Smooth muscle cell of the brain vasculature (primary cell): ENCODE data around the gene TAF1.
"Not testable (repeated sequence)": the region's sequence is repeated elsewhere in the genome, so short reads cannot be mapped to it uniquely, and the experiment has no call there.

Experiments used
- DNase-seq: peaks from one replicate; pipeline ENCODE4 v3.0.0-alpha.2; 2012; ENCODE audit warnings: low read depth, low spot score

The TAF1 gene

DNA sequence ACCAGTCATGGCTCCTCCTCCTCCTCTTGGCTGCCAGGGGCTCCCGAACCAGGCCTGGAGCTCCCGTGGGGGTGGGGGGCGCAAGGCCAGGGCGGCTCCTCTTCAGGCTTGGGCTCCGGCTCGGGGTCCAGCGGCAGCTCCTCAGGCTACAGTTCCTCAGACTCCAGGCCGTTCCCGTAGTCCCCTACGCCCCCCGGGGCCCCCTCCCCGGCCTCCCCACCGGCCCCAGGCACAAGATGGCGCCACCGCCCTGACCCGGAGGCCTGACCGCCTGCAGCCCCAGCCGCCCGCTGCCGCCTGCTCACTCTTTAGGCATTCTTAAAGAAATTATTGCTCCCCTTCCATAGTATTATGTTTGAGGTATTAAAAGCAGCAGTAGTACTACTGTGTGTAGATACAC lies 54.5 kb downstream of the TAF1 start:
- DNase-seq, result no peak

DNA sequence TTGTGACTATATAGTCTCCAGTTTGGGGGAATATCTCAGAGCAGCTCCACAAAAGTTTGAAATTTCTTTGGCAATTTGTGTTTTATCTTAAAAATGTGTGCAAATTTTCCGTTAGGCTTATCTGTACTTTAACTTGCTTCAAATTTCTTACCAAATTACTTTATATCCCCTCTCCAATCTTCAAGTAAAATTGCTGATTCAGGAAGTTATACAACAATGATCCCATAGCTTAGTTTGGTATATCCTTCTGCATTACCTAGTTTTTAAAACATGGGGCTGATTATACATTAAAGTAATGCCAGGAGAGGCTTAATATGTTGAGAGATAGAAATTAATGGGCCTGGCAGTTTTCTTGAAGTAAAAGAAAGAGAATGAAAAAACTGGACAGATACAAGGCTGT lies 66.6 kb downstream of the TAF1 start:
- DNase-seq, result no peak

DNA sequence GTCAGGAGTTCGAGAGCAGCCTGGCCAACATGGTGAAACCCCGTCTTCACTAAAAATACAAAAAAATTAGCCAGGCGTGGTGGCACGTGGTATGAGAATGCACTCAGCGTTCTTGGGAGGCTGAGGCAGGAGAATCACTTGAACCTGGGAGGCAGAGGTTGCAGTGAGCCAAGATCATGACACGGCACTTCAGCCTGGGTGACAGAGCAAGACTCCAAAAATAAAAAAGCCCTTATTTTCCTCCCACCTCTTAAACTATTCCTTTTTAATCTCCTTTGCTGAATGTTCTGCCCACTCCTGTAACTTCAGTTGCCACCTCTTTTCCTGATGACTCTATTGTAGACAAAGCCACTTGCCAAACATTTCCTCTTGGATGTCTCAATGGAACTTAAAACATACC lies 72.6 kb downstream of the TAF1 start:
- DNase-seq, result no peak

DNA sequence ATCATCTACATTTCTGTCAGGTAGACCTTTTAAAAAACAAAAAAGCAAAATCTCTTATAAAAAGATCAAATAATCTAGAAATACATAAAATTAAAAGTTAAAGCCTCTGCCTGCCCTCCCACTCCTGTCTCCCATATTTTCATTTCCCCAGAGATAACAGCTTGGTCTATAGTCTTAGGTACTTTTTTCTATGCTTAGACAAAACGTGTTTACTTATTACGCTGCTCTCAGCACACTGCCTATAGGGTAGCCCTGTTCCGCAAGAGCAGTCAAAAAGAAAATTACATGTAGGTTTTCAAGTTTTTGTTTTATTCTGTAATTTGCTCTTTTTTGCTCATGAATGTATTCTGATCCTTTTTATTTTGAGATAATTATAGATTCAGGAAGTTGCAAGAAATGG lies 73.3 kb downstream of the TAF1 start:
- DNase-seq, result no peak

DNA sequence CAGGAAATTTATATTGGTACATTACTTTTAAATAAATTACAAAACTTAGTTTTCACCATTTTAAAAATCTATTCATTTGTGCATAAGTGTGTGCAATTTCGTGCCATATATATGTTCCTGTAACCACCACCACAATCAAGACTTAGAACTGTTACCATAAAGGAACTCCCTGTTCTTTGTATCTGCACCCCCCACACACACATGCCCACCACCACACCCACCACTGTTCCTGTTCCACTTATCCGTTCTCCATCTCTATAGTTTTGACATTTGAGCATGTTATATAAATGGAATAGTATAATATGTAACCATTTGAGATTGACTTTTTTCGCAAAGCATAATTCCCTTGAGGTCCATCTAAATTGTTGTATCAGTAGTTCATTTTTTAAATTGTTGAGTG lies 73.7 kb downstream of the TAF1 start:
- DNase-seq, result no peak

DNA sequence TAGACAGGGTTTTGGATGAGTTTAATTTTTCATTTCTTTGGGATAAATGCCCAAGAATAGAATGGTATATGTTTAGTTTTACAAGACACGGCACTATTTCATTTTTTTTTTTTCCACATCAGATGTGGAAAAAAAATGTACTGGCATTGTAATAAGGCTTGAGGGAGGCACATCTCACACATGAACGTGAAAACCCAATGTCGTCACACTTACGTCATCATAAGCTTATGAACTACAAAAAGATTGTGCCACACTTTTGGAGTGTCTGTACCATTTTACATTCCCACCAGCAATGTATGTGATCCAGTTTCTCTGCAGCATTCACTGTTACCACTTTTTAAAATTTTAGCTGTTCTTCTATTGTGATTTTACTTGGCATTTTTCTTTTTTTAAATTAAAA lies 74.2 kb downstream of the TAF1 start:
- no peak for DNase-seq

DNA sequence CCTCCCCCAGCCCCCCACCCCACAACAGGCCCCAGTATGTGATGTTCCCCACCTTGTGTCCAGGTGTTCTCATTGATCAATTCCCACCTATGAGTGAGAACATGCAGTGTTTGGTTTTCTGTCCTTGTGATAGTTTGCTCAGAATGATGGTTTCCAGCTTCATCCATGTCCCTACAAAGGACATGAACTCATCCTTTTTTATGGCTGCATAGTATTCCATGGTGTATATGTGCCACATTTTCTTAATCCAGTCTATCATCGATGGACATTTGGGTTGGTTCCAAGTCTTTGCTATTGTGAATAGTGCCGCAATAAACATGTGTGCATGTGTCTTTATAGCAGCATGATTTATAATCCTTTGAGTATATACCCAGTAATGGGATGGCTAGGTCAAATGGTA lies 75.7 kb downstream of the TAF1 start:
- DNase-seq, result not testable (repeated sequence)

DNA sequence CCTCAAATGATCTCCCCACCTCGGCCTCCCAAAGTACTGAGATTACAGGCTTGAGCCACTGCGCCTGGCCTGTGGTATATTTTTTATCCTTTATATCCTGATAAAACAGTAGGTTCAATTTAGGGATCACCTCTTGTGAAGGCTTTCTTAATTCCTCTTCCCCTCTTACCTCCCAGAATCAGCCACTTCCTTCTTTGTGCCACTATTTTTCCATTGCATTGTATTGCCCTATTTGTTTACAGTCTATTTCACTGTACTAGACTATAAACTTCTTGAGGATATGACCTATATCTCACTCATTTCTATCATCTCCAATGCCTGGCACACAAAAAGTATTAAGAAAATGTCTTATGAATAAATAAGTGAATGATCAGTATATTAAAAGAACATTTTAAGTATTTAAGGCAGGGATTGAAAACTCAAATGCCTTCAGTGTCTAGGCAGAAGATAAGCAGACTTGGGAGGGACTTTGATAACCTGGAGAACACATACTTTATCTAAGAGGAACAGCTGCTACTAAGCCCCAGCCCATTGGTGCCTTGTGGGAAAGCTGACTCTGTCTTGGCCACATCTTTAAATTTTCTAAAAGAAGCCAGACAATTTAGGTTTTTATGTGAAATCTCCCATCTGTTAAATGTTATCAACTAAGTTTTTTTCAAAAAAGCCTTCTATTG lies 84.4 kb downstream of the TAF1 start:
- no peak for DNase-seq

DNA sequence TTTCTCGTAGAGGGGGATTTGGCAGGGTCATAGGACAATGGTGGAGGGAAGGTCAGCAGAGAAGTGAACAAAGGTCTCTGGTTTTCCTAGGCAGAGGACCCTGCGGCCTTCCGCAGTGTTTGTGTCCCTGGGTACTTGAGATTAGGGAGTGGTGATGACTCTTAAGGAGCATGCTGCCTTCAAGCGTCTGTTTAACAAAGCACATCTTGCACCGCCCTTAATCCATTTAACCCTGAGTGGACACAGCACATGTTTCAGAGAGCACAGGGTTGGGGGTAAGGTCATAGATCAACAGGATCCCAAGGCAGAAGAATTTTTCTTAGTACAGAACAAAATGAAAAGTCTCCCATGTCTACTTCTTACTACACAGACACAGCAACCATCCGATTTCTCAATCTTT lies 85.4 kb downstream of the TAF1 start:
- DNase-seq, result not testable (repeated sequence)

DNA sequence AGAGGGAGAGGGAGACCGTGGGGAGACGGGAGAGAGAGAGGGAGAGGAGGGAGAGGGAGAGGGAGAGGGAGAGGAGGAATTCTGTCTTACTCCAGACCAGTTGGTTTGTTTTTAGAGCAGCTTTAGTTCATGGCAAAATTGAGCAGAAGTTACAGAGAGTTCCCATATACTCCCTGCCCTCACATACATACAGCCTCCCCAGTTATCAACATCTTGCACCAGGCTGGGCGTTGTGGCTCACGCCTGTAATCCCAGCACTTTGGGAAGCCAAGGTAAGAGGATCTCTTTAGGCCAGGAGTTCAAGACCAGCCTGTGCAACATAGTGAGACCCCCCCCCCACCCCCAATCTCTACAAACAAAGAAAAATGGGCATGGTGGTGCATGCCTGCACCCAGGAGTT lies 86.9 kb downstream of the TAF1 start:
- no peak for DNase-seq

DNA sequence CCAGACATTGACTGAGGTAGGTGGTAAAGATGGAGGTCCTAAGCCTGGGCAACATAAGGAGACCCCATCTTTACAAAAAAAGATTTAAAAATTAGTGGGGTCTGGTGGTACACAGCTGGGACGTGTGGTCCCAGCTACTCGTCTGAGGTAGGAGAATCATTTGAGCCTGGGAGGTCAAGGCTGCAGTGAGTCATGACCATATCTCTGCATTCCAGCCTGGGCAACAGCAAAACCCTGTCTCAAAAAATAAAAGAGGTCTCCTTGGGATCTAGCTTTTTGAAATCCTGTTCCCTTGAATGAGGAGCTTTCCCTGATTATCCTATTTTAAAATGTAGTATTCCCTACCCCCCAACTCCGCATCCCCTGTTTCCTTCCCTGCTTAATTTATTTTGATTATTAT lies 88.1 kb downstream of the TAF1 start:
- DNase-seq, result no peak

DNA sequence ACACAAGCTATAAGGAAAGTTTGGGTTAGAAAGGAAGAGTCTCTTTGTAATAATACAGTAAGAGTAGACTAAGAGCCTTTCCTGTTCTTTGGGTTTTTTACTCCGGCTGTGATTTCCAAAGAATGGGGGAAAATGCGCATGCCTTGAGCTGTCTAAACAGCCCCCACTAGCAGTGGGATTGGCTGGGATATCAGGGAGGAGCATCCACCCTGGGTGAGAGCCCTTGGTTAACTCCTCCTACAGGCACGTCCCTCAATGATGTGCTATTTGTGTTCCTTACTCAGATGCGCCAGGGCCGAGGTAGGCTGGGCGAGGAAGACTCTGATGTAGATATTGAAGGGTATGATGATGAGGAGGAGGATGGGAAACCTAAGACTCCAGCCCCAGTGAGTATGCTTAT lies 92.7 kb downstream of the TAF1 start:
- no peak for DNase-seq

DNA sequence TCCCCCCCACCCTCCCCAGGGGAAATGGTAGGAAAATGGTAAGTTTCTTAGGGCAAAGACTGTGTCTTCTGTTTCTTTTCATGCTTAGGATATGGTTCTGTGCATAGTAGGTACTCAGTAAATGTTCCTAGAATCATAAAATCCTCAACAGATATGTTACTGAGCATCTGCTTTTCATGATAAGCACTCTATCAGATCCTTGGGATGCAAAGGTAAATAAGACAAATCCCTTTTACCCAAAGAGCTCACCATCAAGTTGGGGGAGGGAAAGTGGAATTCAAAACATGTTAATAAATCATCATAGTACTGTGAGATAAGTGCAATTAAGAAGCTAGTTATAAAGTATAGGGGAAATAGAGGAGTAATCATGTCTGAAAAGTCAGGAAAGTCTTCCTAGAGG lies 98.8 kb downstream of the TAF1 start:
- DNase-seq, result no peak

DNA sequence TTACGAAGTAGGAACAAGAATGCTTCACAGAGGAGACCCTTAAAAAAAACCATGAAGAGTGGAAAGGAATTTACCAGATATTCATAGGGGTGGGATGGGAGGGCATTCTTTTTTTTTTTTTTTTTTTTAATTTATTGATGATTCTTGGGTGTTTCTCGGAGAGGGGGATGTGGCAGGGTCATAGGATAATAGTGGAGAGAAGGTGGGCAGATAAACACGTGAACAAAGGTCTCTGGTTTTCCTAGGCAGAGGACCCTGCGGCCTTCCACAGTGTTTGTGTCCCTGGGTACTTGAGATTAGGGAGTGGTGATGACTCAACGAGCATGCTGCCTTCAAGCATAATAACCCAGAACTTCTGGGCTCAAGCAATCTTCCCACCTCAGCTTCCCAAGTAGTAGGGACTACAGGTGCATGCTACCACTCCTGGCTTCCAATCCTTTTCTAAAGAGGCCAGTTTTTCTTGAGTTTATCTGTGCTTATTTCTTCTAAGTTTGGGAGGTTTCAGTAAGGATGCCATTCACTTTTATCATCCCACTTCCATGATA lies 100.9 kb downstream of the TAF1 start:
- DNase-seq, result no peak

DNA sequence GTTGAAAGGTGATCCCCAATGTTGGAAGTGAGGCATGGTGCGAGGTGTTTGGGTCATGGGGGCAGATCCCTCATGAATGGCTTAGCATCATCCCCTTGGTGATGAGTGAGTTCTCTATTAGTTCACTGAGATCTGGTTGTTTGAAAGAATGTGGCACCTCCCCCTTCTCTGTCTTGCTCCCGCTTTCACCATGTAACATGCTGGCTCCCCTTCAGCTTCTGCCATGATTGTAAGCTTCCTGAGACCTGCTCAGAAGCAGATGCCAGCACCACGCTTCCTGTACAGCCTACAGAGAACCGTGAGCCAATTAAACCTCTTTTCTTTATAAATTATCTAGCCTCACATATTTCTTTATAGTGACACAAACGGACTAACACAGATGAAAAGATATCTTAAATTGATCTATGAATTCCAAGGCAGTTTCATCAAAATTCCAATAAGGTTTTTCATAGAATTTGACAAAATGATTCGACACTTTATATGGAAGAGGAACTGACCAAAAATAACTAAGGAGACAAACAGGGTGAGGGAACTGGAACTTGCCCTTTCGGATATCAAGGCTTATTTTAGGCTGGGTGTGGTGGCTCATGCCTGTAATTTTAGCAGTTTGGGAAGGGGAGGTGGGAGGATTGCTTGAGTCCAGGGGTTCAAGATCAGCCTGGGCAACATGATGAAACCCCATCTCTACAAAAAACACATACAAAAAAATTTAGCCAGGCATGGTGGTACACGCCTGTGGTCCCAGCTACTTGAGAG lies 109.8 kb downstream of the TAF1 start:
- DNase-seq, result no peak

DNA sequence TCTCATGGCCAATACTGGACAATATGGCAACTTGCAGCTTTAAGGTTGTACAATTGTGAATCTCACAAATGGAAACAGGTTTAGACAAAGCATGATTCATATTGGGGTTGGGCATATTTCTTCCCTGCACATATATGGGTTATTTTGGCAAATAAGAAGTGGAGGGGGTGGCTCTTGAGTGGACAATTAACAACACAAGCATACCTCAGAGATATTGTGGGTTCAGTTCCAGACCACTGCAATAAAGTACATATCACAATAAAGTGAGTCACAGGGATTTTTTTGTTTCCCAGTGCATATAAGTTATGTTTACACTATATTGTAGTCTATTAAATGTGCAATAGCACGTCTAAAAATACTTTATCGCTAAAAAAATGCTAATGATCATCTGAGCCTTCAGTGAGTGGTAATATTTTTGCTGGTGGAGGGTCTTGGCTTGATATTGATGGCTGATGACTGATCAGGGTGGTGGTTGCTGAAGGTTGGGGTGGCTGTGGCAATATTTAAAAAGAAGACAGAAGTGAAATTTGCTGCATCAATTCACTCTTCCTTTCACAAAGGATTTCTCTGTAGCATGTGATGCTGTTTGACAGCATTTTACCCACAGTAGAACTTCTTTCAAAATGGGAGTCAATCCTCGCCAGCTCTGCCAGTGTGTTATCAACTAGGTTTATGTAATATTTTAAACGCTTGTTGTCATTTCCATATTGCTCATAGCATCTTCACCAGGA lies 116.2 kb downstream of the TAF1 start:
- no peak for DNase-seq

DNA sequence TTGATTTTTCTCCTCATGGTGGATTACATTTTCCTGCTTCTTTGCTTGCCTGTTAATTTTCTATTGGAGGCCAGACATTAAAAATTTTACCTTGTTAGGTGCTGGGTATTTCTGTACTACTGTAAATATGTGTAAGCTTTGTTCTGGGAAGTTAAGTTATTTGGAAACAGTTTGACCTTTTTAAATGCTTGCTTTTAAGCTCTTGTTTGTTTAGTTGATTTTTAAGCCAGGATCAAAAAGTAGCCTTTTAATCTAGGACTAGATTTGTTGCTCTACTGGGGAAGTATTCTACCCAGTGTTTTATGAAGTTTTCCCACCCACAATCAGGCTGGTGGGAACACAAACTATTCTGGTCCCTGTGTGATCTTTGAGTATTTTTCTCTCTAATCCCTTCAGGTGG lies 121.7 kb downstream of the TAF1 start:
- DNase-seq, result no peak

DNA sequence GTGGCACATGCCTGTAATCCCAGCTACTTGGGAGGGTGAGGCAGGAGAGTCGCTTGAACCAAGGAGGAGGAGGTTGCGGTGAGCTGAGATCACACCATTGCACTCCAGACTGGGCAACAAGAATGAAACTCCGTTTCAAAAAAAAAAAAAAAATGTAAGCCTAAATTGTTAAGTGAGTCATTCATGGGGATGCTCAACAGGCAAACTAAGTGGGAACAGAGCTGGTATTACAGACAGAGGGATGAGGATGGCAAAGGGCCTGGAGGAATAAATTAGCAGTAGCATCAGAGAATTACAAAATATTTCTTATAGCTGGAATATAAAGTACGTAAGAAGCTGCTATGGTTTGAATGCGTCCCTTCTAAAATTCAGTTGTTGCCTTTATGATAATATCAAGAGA lies 123.4 kb downstream of the TAF1 start:
- no peak for DNase-seq

DNA sequence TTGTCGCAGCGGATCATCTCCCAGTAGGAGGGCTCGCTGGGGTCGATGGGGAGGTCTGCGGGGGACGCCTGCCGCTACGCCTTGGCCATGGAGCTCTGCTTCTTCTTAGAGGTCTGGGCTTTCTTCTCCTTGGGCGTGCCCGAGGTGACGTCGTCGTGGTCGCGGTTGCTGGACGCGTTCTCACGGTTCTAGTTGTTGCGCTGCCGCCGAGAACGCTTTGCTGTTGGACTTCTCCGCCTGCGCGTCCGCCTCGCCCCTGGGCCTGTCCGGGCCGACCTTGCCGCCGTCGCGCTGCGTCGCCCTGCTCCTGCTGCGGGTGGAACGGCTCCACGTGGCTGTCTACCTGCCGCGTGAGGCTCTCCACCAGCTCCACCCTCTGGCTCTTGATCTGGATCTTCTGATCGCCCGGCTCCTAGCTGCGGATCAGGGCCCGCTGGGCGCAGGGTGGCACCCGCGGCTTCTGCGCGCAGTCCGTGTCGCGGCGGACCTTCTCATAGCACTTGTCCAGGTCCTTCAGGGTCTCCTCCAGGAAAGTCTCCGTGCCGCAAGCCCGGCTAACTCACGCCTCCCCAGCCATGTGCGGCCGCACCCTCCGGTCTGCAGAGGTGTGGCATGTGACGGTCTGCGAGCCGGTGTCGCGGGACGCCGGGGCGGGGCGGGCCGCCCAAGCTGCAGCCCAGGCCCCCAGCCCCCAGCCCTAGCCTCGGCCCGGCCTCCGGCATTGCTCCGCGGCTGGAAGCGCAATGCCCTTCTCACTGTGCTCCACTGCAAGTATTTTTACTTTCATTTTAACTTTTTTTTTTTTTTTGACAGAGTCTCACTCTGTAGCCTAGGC lies 126.3 kb downstream of the TAF1 start:
- DNase-seq, result no peak

DNA sequence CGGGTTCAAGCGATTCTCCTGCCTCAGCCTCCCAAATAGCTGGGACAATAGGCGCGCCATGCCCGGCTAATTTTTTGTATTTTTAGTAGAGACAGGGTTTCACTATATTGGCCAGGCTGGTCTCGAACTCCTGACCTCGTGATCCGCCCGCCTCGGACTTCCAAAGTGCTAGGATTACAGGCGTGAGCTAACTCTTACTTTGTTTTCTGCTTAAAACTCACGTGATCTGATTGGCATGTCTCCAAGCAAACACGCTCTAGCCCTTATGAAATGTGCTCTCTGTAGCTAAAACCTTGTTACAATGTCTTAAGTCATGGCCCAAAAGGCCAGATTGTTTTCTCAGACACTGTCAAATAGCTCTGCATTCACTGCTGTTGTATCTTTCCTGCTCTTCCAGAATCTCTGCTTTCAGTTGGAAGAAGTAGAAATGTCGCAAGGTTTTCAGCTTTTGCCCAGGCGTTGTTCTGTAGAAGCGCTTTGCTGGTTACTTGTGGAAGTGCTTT lies 127.0 kb downstream of the TAF1 start:
- DNase-seq, result no peak

DNA sequence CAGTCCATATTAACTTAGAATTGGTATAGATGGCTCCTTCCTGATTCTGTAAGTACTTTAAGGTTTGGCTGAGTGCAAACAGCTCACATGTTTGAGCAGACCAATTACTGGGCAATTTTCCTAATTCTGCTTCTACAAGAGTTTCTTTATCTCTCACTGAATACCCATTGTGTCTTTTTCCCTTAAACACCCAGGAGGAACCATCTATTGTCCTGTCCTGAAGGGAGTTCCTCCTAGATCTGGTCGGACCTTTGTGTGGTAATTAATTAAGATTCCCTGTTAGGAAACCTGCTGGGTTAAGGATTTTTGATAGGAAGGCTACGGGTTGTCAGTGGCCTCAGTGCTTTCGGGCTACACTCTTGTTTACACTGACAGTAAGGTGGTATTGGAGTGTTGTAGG lies 129.8 kb downstream of the TAF1 start:
- not testable (repeated sequence) for DNase-seq

DNA sequence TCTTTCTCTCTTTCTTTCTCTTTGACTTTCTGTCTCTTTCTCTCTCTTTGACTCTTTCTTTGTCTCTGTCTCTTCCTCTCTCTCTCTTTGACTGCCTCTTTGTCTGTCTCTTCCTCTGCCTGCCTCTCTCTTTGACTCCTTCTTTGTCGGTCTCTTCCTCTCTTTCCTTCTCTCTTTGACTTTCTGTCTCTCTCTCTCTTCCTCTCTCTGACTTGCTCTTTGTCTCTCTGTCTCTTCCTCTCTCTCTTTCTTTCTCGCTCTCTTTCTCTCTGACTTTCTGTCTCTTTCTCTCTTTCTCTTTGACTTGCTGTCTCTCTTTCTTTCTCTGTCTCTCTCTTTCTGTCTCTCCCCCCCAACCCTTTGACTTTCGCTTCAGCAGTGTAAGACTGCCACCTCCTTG lies 130.3 kb downstream of the TAF1 start:
- DNase-seq, result no peak
